Measurements from ENCODE around the gene DNAJC30. TPM values are rescaled to one million over a fixed set of nuclear protein-coding genes. Genes with fewer than 3 reads are reported as not detected.

The DNAJC30 gene
- total and polyA plus RNA-seq, 2 experiments from 2014 or later, result 2.8 to 5.6 TPM

- H3K36me3 Mint-ChIP-seq (ENCODE audit: low read depth), result peaks cover 13% of the 10 kb centered on the region
- H3K36me3 ChIP-seq (ENCODE audit: insufficient read depth), result no peaks in the 10 kb centered on the region
- peak; percentile 91 for DNase-seq (ENCODE audit: low spot score)
- peak overlapping the region; percentile 63 for H3K4me3 Mint-ChIP-seq
- peak overlapping the region; percentile 85 for H3K4me2 ChIP-seq
- H3K79me2 ChIP-seq (replicated peaks; ENCODE audit: insufficient read depth), result no peaks in the 10 kb centered on the region
- H3K27me3 Mint-ChIP-seq (ENCODE audit: insufficient read depth, low read depth, poor library complexity), result peaks cover 19% of the 10 kb centered on the region
- no peaks in the 10 kb centered on the region for H3K9me2 ChIP-seq (ENCODE audit: insufficient read depth)
- no peak overlapping the region for H3K27ac ChIP-seq (ENCODE audit: low read depth)
- H3K4me1 ChIP-seq (ENCODE audit: insufficient read depth), result peaks cover 15% of the 10 kb centered on the region
- H3K4me3 ChIP-seq, result peak overlapping the region; percentile 54
- H4K20me1 ChIP-seq (replicated peaks; ENCODE audit: insufficient read depth), result no peaks in the 10 kb centered on the region
- H2AFZ ChIP-seq, result no peak overlapping the region
- peaks cover 33% of the 10 kb centered on the region for H3K4me1 Mint-ChIP-seq
- ATAC-seq, result peak; percentile 76
- TF ChIP-seq POLR2AphosphoS5 (IDR thresholded peaks at IDR 0.05; ENCODE audit: low read depth) (no peak), ETS1 (IDR thresholded peaks at IDR 0.05) (no peak), CTCF (conservative IDR thresholded peaks at IDR 0.05; ENCODE audit: low read depth in 2 of 2) (no peak), ZNF462 (CRISPR knock-in tag; IDR thresholded peaks at IDR 0.05) (no peak), NANOG (IDR thresholded peaks at IDR 0.05; ENCODE audit: borderline replicate concordance) (no peak), EZH2phosphoT487 (IDR thresholded peaks at IDR 0.05; ENCODE audit: unreplicated experiment) (no peak), EZH2 (IDR thresholded peaks at IDR 0.05; ENCODE audit: low read depth, unreplicated experiment) (no peak), REST (IDR thresholded peaks at IDR 0.05; ENCODE audit: unreplicated experiment) (no peak), ZNF114 (CRISPR knock-in tag; IDR thresholded peaks at IDR 0.05) (no peak), JUNB (IDR thresholded peaks at IDR 0.05; ENCODE audit: unreplicated experiment) (no peak), STAT1 (IDR thresholded peaks at IDR 0.05; ENCODE audit: unreplicated experiment) (no peak), ZNF331 (CRISPR knock-in tag; IDR thresholded peaks at IDR 0.05; ENCODE audit: low read depth) (no peak), CREB1 (CRISPR knock-in tag; IDR thresholded peaks at IDR 0.05; ENCODE audit: low read depth) (no peak)
- H3K27me3 ChIP-seq (ENCODE audit: insufficient read depth), result no peaks in the 10 kb centered on the region
- no peak overlapping the region for H3K27ac Mint-ChIP-seq
- H3K9me3 Mint-ChIP-seq, result no peaks in the 10 kb centered on the region; the same call in 2 of the 3 replicates
- 0 out of 2 replicates have a peak, but pooled peaks cover 5% of the 10 kb centered on the region for H3F3A ChIP-seq (replicated peaks; ENCODE audit: low read depth)
Observed at GRCh38 chr7:73703757-73704639, 20.7 kb upstream of the DNAJC30 start.
